Naive thymus-derived CD4-positive, alpha-beta T cell (primary cell): ENCODE results near the gene GAS2L1. TPM values are rescaled to one million over a fixed set of nuclear protein-coding genes. Genes with fewer than 3 reads are reported as not detected.

Experiments used
- ATAC-seq: fragments of 150-1000 bp; cut with Tn5 transposase; 2 replicates; pipeline ENCODE4 v1.10.0; 2021; ENCODE audit warnings: mild to moderate bottlenecking, moderate library complexity
- CTCF ChIA-PET: fragments of 350-600 bp; sonication (Branson Sonifier 250); formaldehyde crosslinking; loops from one replicate; lab custom pipeline; 2021; ENCODE audit warnings: antibody characterized with exemption; lab: Charles Lee
- POLR2A ChIA-PET: fragments of 350-600 bp; sonication (Branson Sonifier 250); formaldehyde crosslinking; loops from one replicate; lab custom pipeline; 2021; ENCODE audit warnings: antibody characterized with exemption, inconsistent platforms; lab: Charles Lee
- DNase-seq, 9 donors: peaks; one replicate each; pipeline versions ENCODE4 v3.0.0 to v3.0.0-alpha.2; 2020 to 2022; ENCODE audit warnings: mixed read lengths in 1 of 9
- H3K27ac ChIP-seq: one replicate; pipeline ENCODE4 v1.7.0; 2013; ENCODE audit warnings: mild to moderate bottlenecking, low read depth, low read length, moderate library complexity
- H3K27me3 ChIP-seq, 2 donors: one replicate each; pipeline ENCODE4 v1.7.0; 2013; ENCODE audit warnings: low read length in 2 of 2, mild to moderate bottlenecking in 2 of 2, moderate library complexity in 2 of 2; ENCODE audit not compliant: control insufficient read depth in 2 of 2, insufficient read depth in 2 of 2
- H3K36me3 ChIP-seq, 3 experiments: 1 replicate in 2 of 3; 2 replicates in 1 of 3; pipeline ENCODE4 v1.7.0; 2013; ENCODE audit warnings: low read length in 3 of 3, mild to moderate bottlenecking in 3 of 3, moderate library complexity in 1 of 3; ENCODE audit not compliant: insufficient read depth in 3 of 3, control insufficient read depth in 2 of 3
- H3K4me1 ChIP-seq, 2 donors: one replicate each; pipeline ENCODE4 v1.7.0; 2013; ENCODE audit warnings: low read length in 2 of 2, mild to moderate bottlenecking in 2 of 2, moderate library complexity in 1 of 2; ENCODE audit not compliant: control insufficient read depth in 2 of 2, insufficient read depth in 2 of 2
- H3K4me3 ChIP-seq: 2 replicates; pipeline ENCODE4 v1.7.0; 2013; ENCODE audit warnings: mild to moderate bottlenecking, low read length
- H3K9me3 ChIP-seq, 3 experiments: 1 replicate in 2 of 3; 2 replicates in 1 of 3; pipeline ENCODE4 v1.7.0; 2013; ENCODE audit warnings: low read length in 3 of 3; ENCODE audit not compliant: control insufficient read depth in 2 of 3
- H3K27ac Mint-ChIP-seq, 9 donors: one replicate each; pipeline ENCODE4 v1.8.0; 2020 to 2022; ENCODE audit warnings: mixed read lengths in 9 of 9, mild to moderate bottlenecking in 8 of 9, moderate library complexity in 5 of 9, inconsistent platforms in 2 of 9
- H3K27me3 Mint-ChIP-seq, 5 donors: one replicate each; pipeline ENCODE4 v1.8.0; 2021 to 2022; ENCODE audit warnings: mixed read lengths in 5 of 5, mild to moderate bottlenecking in 1 of 5
- H3K36me3 Mint-ChIP-seq, 5 donors: one replicate each; pipeline ENCODE4 v1.8.0; 2020 to 2022; ENCODE audit warnings: mixed read lengths in 5 of 5, mild to moderate bottlenecking in 3 of 5, inconsistent platforms in 1 of 5
- H3K4me1 Mint-ChIP-seq, 7 donors: one replicate each; pipeline ENCODE4 v1.8.0; 2020 to 2022; ENCODE audit warnings: mixed read lengths in 7 of 7, mild to moderate bottlenecking in 3 of 7, inconsistent platforms in 1 of 7
- H3K4me3 Mint-ChIP-seq, 10 donors: one replicate each; pipeline ENCODE4 v1.8.0; 2020 to 2022; ENCODE audit warnings: mild to moderate bottlenecking in 10 of 10, mixed read lengths in 10 of 10, moderate library complexity in 6 of 10, inconsistent platforms in 2 of 10
- H3K9me3 Mint-ChIP-seq, 11 donors: one replicate each; pipeline ENCODE4 v1.8.0; 2020 to 2022; ENCODE audit warnings: mixed read lengths in 11 of 11, mild to moderate bottlenecking in 4 of 11, inconsistent platforms in 1 of 11, moderate library complexity in 1 of 11
- intact Hi-C, 2 donors: fragments of 100-400 bp; cut with micrococcal nuclease; formaldehyde crosslinking; loops; one replicate each; pipeline ENCODE4 v1.15.1; 2023
- polyA plus RNA-seq, 2 donors: library from polyadenylated mRNA; unstranded; fragments of 300-500 nt; fragmentation: Illumina TruSeq; gene quantifications; one replicate each; pipeline ENCODE4 v1.2.3, GENCODE V29; 2021
- total RNA-seq, 6 experiments: library from RNA in 5 of 6; stranded (reverse) in 5 of 6; gene quantifications; 1 replicate in 5 of 6; 2 replicates in 1 of 6; pipeline ENCODE4 v1.2.3 and lab custom pipeline; 2021 to 2026

Gene GAS2L1
- total and polyA plus RNA-seq, 7 experiments from 2014 or later: 0.09 to 7.5 (median 0.54) TPM; not detected in 2

DNA sequence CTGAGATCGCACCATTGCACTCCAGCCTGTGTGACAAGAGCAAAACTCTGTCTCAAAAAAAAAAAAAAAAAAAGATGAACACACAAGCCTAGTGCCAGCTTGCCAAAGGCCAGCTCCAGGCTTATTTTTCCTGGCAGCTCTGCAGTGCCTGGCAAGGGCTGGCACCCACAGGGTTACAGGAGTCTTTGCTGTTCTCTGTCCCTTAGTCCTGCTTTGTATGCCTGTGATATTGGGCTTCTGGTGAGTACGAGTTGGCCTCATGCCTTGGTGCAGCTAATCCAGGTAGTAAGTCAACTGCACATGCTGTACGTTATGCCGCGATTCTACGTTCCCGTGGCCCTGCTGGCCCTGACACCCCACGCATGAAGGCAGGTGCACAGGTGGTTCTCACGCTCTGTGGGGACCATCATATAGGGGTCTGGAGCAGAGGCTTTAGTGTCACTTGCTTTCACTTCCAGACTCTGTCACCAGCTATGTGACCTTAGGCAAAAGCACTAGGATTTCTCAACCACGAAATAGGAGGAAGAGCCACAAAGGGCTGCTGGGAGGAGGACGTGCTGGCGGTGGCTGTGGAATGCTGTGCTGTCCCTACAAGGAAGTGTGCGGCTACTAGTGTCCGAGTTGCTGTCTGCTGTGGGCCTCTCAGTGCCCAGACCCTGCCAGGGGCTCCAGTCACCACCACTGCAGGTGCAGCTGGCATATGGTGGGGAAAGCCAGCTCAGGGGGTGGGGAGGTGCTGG lies 30.5 kb downstream of the GAS2L1 start:
- ChIA-PET POLR2A (no interaction called here), CTCF (no interaction called here)
- no peak overlapping the region for H3K4me3 Mint-ChIP-seq
- Histone ChIP-seq H3K4me1 (no peaks in the 10 kb centered on the region), H3K4me3 (no peak overlapping the region), H3K27ac (no peak overlapping the region), H3K27me3 (no peaks in the 10 kb centered on the region), H3K36me3 (peaks cover 0 to 98% (median 15%) of the 10 kb centered on the region in 3 experiments), H3K9me3 (no peaks in the 10 kb centered on the region)
- no peaks in the 10 kb centered on the region for H3K27me3 Mint-ChIP-seq
- H3K9me3 Mint-ChIP-seq: no peaks in the 10 kb centered on the region
- DNase-seq: no peak
- ATAC-seq: no peak
- peaks cover 0 to 2% (median 0%) of the 10 kb centered on the region in 7 donors for H3K4me1 Mint-ChIP-seq
- peak overlapping the region in 1 of 9 donors; percentile 54 for H3K27ac Mint-ChIP-seq
- intact Hi-C loops: no loop called here
- H3K36me3 Mint-ChIP-seq: peaks cover 5 to 49% (median 15%) of the 10 kb centered on the region in 5 donors

DNA sequence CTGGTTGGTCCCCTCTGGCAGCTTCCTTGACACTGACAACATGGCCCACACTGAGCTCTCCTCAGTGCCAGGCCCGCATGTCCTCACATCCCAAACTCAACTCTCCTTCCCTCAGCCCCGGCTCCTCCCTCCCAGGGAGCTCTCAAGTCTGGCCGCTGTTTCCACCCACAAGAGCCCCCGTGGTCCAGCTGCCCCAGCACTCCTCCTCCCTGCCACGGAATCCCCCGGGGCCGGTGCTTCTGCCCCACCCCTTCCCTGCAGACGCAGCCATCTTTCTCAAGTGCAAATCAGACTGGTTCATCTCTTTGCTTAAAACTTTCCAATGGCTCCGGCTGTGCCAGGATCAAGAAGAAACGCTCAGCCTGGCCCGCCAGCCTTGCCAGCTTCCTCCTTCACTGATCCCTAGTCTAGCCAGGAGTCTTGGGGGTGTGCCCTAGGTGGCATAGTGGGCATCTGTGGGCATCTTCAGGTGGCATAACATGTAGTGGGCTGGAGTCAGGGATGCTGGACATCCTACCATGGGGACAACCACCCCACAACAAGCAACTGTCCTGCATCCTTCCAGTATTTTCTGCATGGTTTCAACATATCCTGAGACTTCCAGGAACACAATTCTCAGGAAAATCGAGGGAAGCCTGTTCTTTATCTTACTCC lies 31.3 kb downstream of the GAS2L1 start:
- intact Hi-C loops: no loop called here
- no peaks in the 10 kb centered on the region for H3K27me3 ChIP-seq
- no peak overlapping the region for H3K27ac ChIP-seq
- DNase-seq (no peak), ATAC-seq (no peak)
- no peak overlapping the region for H3K4me3 ChIP-seq
- H3K4me1 ChIP-seq: no peaks in the 10 kb centered on the region
- Mint-ChIP-seq H3K27ac (peak overlapping the region in 1 of 9 donors; percentile 19), H3K9me3 (no peaks in the 10 kb centered on the region), H3K36me3 (peaks cover 5 to 54% (median 15%) of the 10 kb centered on the region in 5 donors), H3K27me3 (no peaks in the 10 kb centered on the region), H3K4me1 (peaks cover 0 to 2% (median 0%) of the 10 kb centered on the region in 7 donors), H3K4me3 (no peak overlapping the region)
- POLR2A ChIA-PET: no interaction called here
- H3K9me3 ChIP-seq: no peaks in the 10 kb centered on the region
- peaks cover 0 to 99% (median 15%) of the 10 kb centered on the region in 3 experiments for H3K36me3 ChIP-seq
- CTCF ChIA-PET: no interaction called here

DNA sequence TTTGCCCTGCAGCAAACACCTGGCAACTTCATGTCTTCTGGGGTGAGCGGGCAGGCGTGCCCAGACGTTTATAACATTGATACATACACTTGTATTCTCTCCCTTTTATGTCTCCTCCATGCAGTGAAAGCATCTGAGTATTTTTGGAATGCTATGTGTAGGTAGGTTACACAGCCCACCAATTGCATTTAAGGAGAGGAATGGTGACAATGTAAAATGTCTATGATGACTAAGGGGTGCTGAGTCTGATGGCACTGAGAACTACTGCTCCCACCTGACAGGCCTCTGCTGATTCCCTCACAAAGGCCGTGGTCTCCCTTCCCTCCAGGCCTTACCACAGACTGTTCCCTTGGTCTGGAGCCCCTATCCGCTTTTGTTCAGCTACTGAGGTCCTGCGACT lies 31.9 kb downstream of the GAS2L1 start:
- Histone ChIP-seq H3K27me3 (no peaks in the 10 kb centered on the region), H3K9me3 (no peaks in the 10 kb centered on the region), H3K4me3 (no peak overlapping the region), H3K4me1 (no peaks in the 10 kb centered on the region), H3K36me3 (peaks cover 0 to 99% (median 15%) of the 10 kb centered on the region in 3 experiments), H3K27ac (no peak overlapping the region)
- Mint-ChIP-seq H3K4me1 (peaks cover 0 to 3% (median 0%) of the 10 kb centered on the region in 7 donors), H3K27ac (peak overlapping the region in 3 of 9 donors; percentile 7 to 41 (median 19)), H3K36me3 (peaks cover 7 to 60% (median 17%) of the 10 kb centered on the region in 5 donors), H3K27me3 (no peaks in the 10 kb centered on the region), H3K9me3 (no peaks in the 10 kb centered on the region), H3K4me3 (no peak overlapping the region)
- POLR2A ChIA-PET: no interaction called here
- no peak for DNase-seq
- CTCF ChIA-PET: no interaction called here
- ATAC-seq: no peak
- intact Hi-C loops: no loop called here

DNA sequence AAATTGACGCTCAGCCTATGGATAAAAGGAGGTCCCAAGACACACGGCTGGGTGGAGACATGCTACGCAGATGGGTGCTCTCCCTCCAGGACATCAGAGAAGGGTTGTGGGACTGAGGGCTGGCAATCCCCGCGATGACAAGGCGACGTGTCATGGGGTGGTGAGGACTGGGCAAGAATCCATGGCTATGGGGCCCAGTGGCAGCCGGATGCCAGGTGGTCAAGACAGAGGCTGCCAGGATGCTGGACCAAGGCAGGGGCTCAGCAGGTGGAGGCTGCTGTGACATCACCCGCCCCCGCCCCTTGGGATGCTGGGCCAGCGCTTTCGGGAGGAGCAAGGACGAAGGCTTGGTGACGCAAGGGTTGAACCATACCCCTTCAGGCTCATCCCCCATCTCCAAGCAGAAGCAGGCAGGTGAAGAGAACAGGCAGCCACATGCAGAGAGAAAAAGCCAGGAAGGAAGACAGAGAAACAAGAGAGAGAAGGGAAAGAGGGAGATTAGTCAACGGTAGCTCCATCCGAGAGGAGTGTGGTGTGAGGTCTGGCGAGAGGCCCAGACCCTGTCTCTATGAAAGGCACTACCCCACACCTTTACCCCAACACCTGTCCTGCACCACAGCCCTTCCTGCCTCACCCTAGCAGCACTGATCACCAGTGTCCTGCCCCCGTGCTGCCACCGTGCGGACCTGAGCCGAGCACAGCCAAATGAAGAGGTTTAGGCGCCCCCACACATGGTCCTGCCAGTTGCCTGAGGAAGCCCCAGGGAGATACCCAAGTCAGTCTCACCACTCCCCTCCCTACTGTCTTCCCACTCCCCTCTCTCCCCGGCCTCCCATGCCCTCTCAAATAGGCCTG lies 33.2 kb downstream of the GAS2L1 start:
- H3K9me3 ChIP-seq: no peaks in the 10 kb centered on the region
- H3K27me3 ChIP-seq: no peaks in the 10 kb centered on the region
- H3K4me3 ChIP-seq: no peak overlapping the region
- no peak for ATAC-seq
- Mint-ChIP-seq H3K4me1 (peaks cover 0 to 3% (median 0%) of the 10 kb centered on the region in 7 donors), H3K27me3 (no peaks in the 10 kb centered on the region), H3K9me3 (no peaks in the 10 kb centered on the region), H3K27ac (no peak overlapping the region), H3K4me3 (no peak overlapping the region), H3K36me3 (peaks cover 10 to 60% (median 17%) of the 10 kb centered on the region in 5 donors)
- peaks cover 0 to 90% (median 15%) of the 10 kb centered on the region in 3 experiments for H3K36me3 ChIP-seq
- intact Hi-C loops: no loop called here
- POLR2A ChIA-PET: no interaction called here
- no peaks in the 10 kb centered on the region for H3K4me1 ChIP-seq
- no peak overlapping the region for H3K27ac ChIP-seq
- CTCF ChIA-PET: no interaction called here
- no peak for DNase-seq

DNA sequence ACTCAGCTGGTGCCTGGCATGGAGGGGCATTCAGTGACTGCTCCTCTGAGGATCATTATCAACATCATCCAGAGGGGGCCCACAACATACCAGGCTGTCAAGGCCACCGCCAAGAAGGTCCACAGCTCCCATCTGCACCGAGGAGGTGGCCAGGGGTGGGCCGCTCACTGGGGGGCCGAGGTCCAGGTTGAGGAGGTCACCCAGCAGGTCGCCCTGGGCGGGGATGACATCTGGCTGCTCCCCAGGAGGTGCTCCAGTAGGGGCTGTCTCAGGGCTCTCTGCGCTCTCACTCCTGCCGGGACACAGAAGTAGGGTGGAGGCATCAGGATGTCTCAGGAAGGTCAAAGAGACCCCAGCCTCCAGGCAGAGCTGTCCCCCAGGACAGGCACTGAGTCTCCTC lies 34.1 kb downstream of the GAS2L1 start:
- DNase-seq (no peak), ATAC-seq (no peak)
- POLR2A ChIA-PET: no interaction called here
- Histone ChIP-seq H3K27ac (no peak overlapping the region), H3K4me1 (no peaks in the 10 kb centered on the region), H3K4me3 (no peak overlapping the region), H3K36me3 (peaks cover 0 to 87% (median 15%) of the 10 kb centered on the region in 3 experiments), H3K9me3 (no peaks in the 10 kb centered on the region), H3K27me3 (no peaks in the 10 kb centered on the region)
- intact Hi-C loops: no loop called here
- H3K9me3 Mint-ChIP-seq: no peaks in the 10 kb centered on the region
- no peak overlapping the region for H3K27ac Mint-ChIP-seq
- H3K4me3 Mint-ChIP-seq: no peak overlapping the region
- H3K27me3 Mint-ChIP-seq: no peaks in the 10 kb centered on the region
- CTCF ChIA-PET: no interaction called here
- peaks cover 14 to 60% (median 17%) of the 10 kb centered on the region in 5 donors for H3K36me3 Mint-ChIP-seq
- H3K4me1 Mint-ChIP-seq: peaks cover 0 to 3% (median 0%) of the 10 kb centered on the region in 7 donors

DNA sequence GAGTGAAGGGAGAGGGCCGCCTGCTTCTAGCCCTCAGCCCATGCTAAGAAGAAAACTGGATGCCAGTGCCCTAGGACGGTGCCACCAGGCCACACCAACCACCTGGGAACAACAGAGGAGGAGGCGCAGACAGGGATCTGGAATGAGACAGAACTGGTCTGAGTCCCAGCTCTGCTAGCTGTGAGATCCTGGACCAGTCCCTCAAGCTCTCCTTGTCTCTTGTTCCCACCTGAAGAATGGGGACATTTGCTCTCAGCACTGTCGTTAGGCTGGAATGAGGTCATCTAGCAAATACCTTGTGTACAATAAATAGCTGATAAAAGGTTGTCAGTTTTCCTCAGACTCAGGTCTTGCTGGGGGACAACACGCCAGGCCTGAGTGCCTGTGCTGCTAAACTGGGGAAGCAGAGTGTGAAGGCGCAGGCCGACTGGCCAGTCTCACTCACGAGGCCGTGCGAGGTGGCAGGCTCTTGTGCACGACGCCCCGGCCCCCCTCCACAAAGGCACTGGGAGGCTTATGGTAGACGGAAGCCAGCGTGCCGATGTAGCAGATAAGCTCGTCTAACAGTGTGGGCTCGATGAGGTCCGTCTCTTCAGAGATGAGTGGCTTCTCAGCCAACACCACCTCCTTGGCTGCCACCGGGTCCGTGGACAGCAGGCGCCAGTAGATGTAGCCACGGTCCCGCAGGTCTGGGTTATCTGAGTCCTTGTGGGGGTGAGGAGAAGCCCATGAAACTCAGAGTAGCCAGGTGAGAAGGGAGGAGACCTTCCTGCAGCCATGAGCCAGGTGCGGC lies 34.8 kb downstream of the GAS2L1 start:
- no peak overlapping the region for H3K4me3 Mint-ChIP-seq
- H3K27me3 Mint-ChIP-seq: no peaks in the 10 kb centered on the region
- peaks cover 0 to 3% (median 0%) of the 10 kb centered on the region in 7 donors for H3K4me1 Mint-ChIP-seq
- CTCF ChIA-PET: no interaction called here
- Histone ChIP-seq H3K4me3 (no peak overlapping the region), H3K9me3 (no peaks in the 10 kb centered on the region), H3K27me3 (no peaks in the 10 kb centered on the region), H3K27ac (no peak overlapping the region), H3K4me1 (no peaks in the 10 kb centered on the region), H3K36me3 (peaks cover 0 to 87% (median 15%) of the 10 kb centered on the region in 3 experiments)
- POLR2A ChIA-PET: no interaction called here
- ATAC-seq (no peak), DNase-seq (no peak)
- peaks cover 15 to 60% (median 17%) of the 10 kb centered on the region in 5 donors for H3K36me3 Mint-ChIP-seq
- H3K27ac Mint-ChIP-seq: no peak overlapping the region
- intact Hi-C loops: no loop called here
- H3K9me3 Mint-ChIP-seq: no peaks in the 10 kb centered on the region
